GM19193 (cell line): ENCODE data around the gene DTNB.
A peak's percentile ranks its signal among the peaks of the same experiment; 100 is the strongest.

ENCODE experiments used
- POLR2A ChIP-seq: IDR thresholded peaks from 4 replicates; pipeline ENCODE4 v1.6.1; 2011; ENCODE audit not compliant: insufficient read depth, insufficient read length; ENCODE audit errors: extremely low read depth

DTNB gene

GRCh38 chr2:25690058-25690457 is 16.7 kb upstream of the DTNB start:
- no peak for TF ChIP-seq POLR2A

GRCh38 chr2:25688236-25688635 is 14.9 kb upstream of the DTNB start:
- no peak for TF ChIP-seq POLR2A

- no peak for TF ChIP-seq POLR2A
These were observed 12.4 kb upstream of the DTNB start for GRCh38 chr2:25685741-25686140.

GRCh38 chr2:25684577-25685473 is 11.4 kb upstream of the DTNB start:
- no peak for TF ChIP-seq POLR2A

GRCh38 chr2:25682082-25682481 is 8.7 kb upstream of the DTNB start:
- no peak for TF ChIP-seq POLR2A

- TF ChIP-seq POLR2A = no peak
These were observed 4.5 kb upstream of the DTNB start for GRCh38 chr2:25677877-25678276.

GRCh38 chr2:25674077-25674362 is 643 bp upstream of the DTNB start:
- no peak for TF ChIP-seq POLR2A

- peak; percentile 43 for TF ChIP-seq POLR2A
These were observed 680 bp downstream of the DTNB start for GRCh38 chr2:25672494-25673299.

- no peak for TF ChIP-seq POLR2A
These were observed 1.8 kb downstream of the DTNB start for GRCh38 chr2:25671622-25672021.

GRCh38 chr2:25669520-25669919 is 3.9 kb downstream of the DTNB start:
- TF ChIP-seq POLR2A = no peak

- TF ChIP-seq POLR2A = no peak
These were observed 7.2 kb downstream of the DTNB start for GRCh38 chr2:25666218-25666617.

GRCh38 chr2:25664965-25665307 is 8.4 kb downstream of the DTNB start:
- no peak for TF ChIP-seq POLR2A

GRCh38 chr2:25664183-25664964 is 9.0 kb downstream of the DTNB start:
- TF ChIP-seq POLR2A = no peak

GRCh38 chr2:25655316-25655715 is 18.1 kb downstream of the DTNB start:
- TF ChIP-seq POLR2A = no peak

- TF ChIP-seq POLR2A = no peak
These were observed 18.6 kb downstream of the DTNB start for GRCh38 chr2:25654801-25655200.
